Mononuclear cell (primary cell): Measurements from ENCODE around the gene DLG4. TPM values are rescaled to one million over a fixed set of nuclear protein-coding genes. Genes with fewer than 3 reads are reported as not detected.

ENCODE experiments used
- H3K27me3 ChIP-seq: 2 replicates; pipeline ENCODE4 v1.6.0; 2011; ENCODE audit warnings: low read length, control low read depth; ENCODE audit not compliant: insufficient read depth
- H3K4me1 ChIP-seq: 2 replicates; pipeline ENCODE4 v1.5.1; 2011; ENCODE audit warnings: mild to moderate bottlenecking, low read length, control low read depth; ENCODE audit not compliant: insufficient read depth
- H3K4me3 ChIP-seq: 2 replicates; pipeline ENCODE4 v1.5.1; 2011; ENCODE audit warnings: mild to moderate bottlenecking, low read length, moderate library complexity
- H3K9me3 ChIP-seq: 2 replicates; pipeline ENCODE4 v1.5.1; 2011; ENCODE audit warnings: low read depth, mild to moderate bottlenecking, control low read depth, low read length
- total RNA-seq: library from RNA; depleted of rRNA; stranded (reverse); fragments of >200 nt; gene quantifications from one replicate; pipeline ENCODE4 v1.2.3, GENCODE V29; 2012

The DLG4 gene
- total RNA-seq, 1 donor = 9.0 TPM

GRCh38 chr17:7239091-7240027 lies 19.7 kb upstream of the DLG4 start, which contains the start of gene PHF23:
Gene PHF23 (minus strand): TSS chr17:7239457. CDS start chr17:7239279, 178 bp downstream.
- Histone ChIP-seq H3K27me3 (no peaks in the 10 kb centered on the region), H3K4me1 (peaks cover 59% of the 10 kb centered on the region), H3K9me3 (no peaks in the 10 kb centered on the region), H3K4me3 (peak within 1 kb of the TSS; percentile 100)

GRCh38 chr17:7238420-7239090 lies 18.9 kb upstream of the DLG4 start:
- no peaks in the 10 kb centered on the region for H3K9me3 ChIP-seq
- no peaks in the 10 kb centered on the region for H3K27me3 ChIP-seq
- H3K4me1 ChIP-seq = peaks cover 61% of the 10 kb centered on the region
- peak overlapping the region; percentile 100 for H3K4me3 ChIP-seq

- no peaks in the 10 kb centered on the region for H3K9me3 ChIP-seq
- H3K4me3 ChIP-seq = peak overlapping the region; percentile 100
- no peaks in the 10 kb centered on the region for H3K27me3 ChIP-seq
- peaks cover 63% of the 10 kb centered on the region for H3K4me1 ChIP-seq
These were observed 18.3 kb upstream of the DLG4 start for GRCh38 chr17:7237761-7238419.

- Histone ChIP-seq H3K9me3 (no peaks in the 10 kb centered on the region), H3K4me1 (peaks cover 68% of the 10 kb centered on the region), H3K27me3 (no peaks in the 10 kb centered on the region), H3K4me3 (peak overlapping the region; percentile 50)
These were observed 17.7 kb upstream of the DLG4 start for GRCh38 chr17:7237266-7237760.

GRCh38 chr17:7236808-7237207 lies 17.2 kb upstream of the DLG4 start:
- H3K4me1 ChIP-seq = peaks cover 73% of the 10 kb centered on the region
- H3K4me3 ChIP-seq = no peak overlapping the region
- H3K9me3 ChIP-seq = no peaks in the 10 kb centered on the region
- H3K27me3 ChIP-seq = no peaks in the 10 kb centered on the region

- Histone ChIP-seq H3K4me1 (peaks cover 69% of the 10 kb centered on the region), H3K9me3 (no peaks in the 10 kb centered on the region), H3K27me3 (no peaks in the 10 kb centered on the region), H3K4me3 (no peak overlapping the region)
These were observed 16.3 kb upstream of the DLG4 start for GRCh38 chr17:7235693-7236665.

GRCh38 chr17:7234083-7234951 lies 14.7 kb upstream of the DLG4 start, which contains the start of gene DVL2:
Gene DVL2 (minus strand): TSS chr17:7234517. CDS start chr17:7234262, 255 bp downstream.
- peaks cover 55% of the 10 kb centered on the region for H3K4me1 ChIP-seq
- H3K9me3 ChIP-seq = no peaks in the 10 kb centered on the region
- H3K4me3 ChIP-seq = peak within 1 kb of the TSS; percentile 82
- no peaks in the 10 kb centered on the region for H3K27me3 ChIP-seq

- no peaks in the 10 kb centered on the region for H3K9me3 ChIP-seq
- no peaks in the 10 kb centered on the region for H3K27me3 ChIP-seq
- H3K4me1 ChIP-seq = peaks cover 55% of the 10 kb centered on the region
- peak overlapping the region; percentile 82 for H3K4me3 ChIP-seq
These were observed 14.1 kb upstream of the DLG4 start for GRCh38 chr17:7233701-7234082.

- Histone ChIP-seq H3K27me3 (no peaks in the 10 kb centered on the region), H3K4me1 (peaks cover 50% of the 10 kb centered on the region), H3K4me3 (no peak overlapping the region), H3K9me3 (no peaks in the 10 kb centered on the region)
These were observed 12.5 kb upstream of the DLG4 start for GRCh38 chr17:7232114-7232513.

- no peaks in the 10 kb centered on the region for H3K27me3 ChIP-seq
- H3K9me3 ChIP-seq = no peaks in the 10 kb centered on the region
- H3K4me1 ChIP-seq = peaks cover 26% of the 10 kb centered on the region
- no peak overlapping the region for H3K4me3 ChIP-seq
These were observed 9.9 kb upstream of the DLG4 start for GRCh38 chr17:7229504-7229903.

GRCh38 chr17:7228920-7229319 lies 9.3 kb upstream of the DLG4 start:
- H3K27me3 ChIP-seq = no peaks in the 10 kb centered on the region
- no peak overlapping the region for H3K4me3 ChIP-seq
- peaks cover 25% of the 10 kb centered on the region for H3K4me1 ChIP-seq
- H3K9me3 ChIP-seq = no peaks in the 10 kb centered on the region

GRCh38 chr17:7226721-7227710 lies 7.4 kb upstream of the DLG4 start:
- no peak overlapping the region for H3K4me3 ChIP-seq
- no peaks in the 10 kb centered on the region for H3K9me3 ChIP-seq
- H3K27me3 ChIP-seq = no peaks in the 10 kb centered on the region
- H3K4me1 ChIP-seq = peaks cover 6% of the 10 kb centered on the region
